Muscle of leg (tissue), 11 donors: ENCODE measurements around the gene MOGAT3. TPM values are rescaled to one million over a fixed set of nuclear protein-coding genes. Genes with fewer than 3 reads are reported as not detected.

ENCODE experiments used
- DNase-seq: peaks from one replicate; pipeline ENCODE4 v3.0.0; 2013
- H3K27ac ChIP-seq: one replicate; pipeline ENCODE4 v1.5.1; 2013; ENCODE audit warnings: mild to moderate bottlenecking, low read length, control low read depth
- H3K27me3 ChIP-seq: one replicate; pipeline ENCODE4 v1.6.1; 2013; ENCODE audit warnings: low read length; ENCODE audit not compliant: control insufficient read depth, insufficient read depth
- H3K36me3 ChIP-seq: one replicate; pipeline ENCODE4 v1.6.1; 2013; ENCODE audit warnings: low read length; ENCODE audit not compliant: control insufficient read depth, insufficient read depth
- H3K4me1 ChIP-seq: one replicate; pipeline ENCODE4 v1.6.1; 2013; ENCODE audit warnings: low read length; ENCODE audit not compliant: control insufficient read depth, insufficient read depth
- H3K4me3 ChIP-seq: one replicate; pipeline ENCODE4 v1.5.1; 2013; ENCODE audit warnings: low read length, control low read depth
- H3K9me3 ChIP-seq: replicated peaks from 2 replicates; pipeline ENCODE4 v1.6.1; 2013; ENCODE audit warnings: low read depth, low read length; ENCODE audit not compliant: control insufficient read depth
- WGBS: methylation state at CpG from one replicate; pipeline ENCODE4 v1.1.5; 2013; ENCODE audit warnings: missing lambda C conversion rate; ENCODE audit not compliant: insufficient coverage; 5-methylcytosine and 5-hydroxymethylcytosine counted together
- polyA plus RNA-seq, 8 donors: library from polyadenylated mRNA; unstranded; fragments of 120-200 nt; gene quantifications; one replicate each; pipeline versions ENCODE4 v1.2.1 to v1.2.3, GENCODE V29; 2013; ENCODE audit warnings: inconsistent platforms in 1 of 8, low replicate concordance in 1 of 8; ENCODE audit not compliant: insufficient read length in 8 of 8, insufficient read depth in 1 of 8
- total RNA-seq: library from RNA; stranded (reverse); fragments of 120-200 nt; gene quantifications from one replicate; pipeline ENCODE4 v1.2.4, GENCODE V29; 2013

The MOGAT3 gene
- total and polyA plus RNA-seq, 9 donors, result 0.10 to 2.4 (median 0.51) TPM; not detected in 6

DNA sequence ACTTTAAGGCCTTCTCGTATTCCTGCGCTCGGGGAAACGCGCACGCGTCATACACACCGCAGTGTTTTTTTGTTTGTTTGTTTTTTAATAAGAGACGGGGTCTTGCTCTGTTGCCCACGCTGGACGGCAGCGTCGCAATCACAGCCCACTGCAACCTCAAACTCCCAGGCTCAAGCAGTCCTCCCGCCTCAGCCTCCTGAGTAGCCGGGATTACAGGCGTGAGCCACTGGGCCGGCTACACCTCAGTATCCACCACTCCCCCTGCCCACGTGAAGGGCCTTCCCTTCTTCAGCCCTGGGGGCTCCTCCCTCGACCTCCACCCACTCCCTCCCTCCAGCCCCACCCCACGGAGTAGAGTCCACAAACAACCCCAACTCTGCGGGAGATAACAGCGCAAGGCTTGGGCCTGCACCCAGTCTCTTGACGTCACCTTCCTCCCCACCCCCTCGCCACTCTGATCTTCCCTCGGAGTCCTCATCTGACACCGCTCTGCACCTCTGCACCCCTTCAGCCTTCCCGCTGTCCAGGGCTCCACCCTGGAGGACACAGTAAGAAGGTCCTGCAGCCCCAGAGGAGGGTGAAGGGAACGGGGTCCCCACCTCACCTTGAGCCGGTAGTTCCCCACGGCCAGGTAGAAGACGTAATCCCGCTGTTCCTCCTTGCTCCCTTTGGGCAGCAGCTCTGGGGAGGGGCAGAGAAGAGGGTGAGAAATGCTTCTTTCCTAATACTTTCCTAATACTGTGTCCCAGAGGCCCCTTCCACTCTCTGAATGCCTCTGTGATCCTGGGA is 39.6 kb upstream of the MOGAT3 start:
- no peak for DNase-seq
- WGBS, result 88% methylated on average over 25 of the region's 32 CpGs
- Histone ChIP-seq H3K4me1 (peaks cover 49% of the 10 kb centered on the region), H3K27me3 (no peaks in the 10 kb centered on the region), H3K9me3 (no peaks in the 10 kb centered on the region), H3K4me3 (no peak overlapping the region), H3K27ac (no peak overlapping the region), H3K36me3 (peaks cover 50% of the 10 kb centered on the region)

GRCh38 chr7:101239951-101240220 is 39.0 kb upstream of the MOGAT3 start:
- Histone ChIP-seq H3K9me3 (no peaks in the 10 kb centered on the region), H3K4me1 (peaks cover 45% of the 10 kb centered on the region), H3K27me3 (no peaks in the 10 kb centered on the region), H3K36me3 (peaks cover 53% of the 10 kb centered on the region), H3K27ac (no peak overlapping the region), H3K4me3 (no peak overlapping the region)
- DNase-seq, result no peak
- WGBS, result 92% methylated on average over 6 of the region's 9 CpGs

DNA sequence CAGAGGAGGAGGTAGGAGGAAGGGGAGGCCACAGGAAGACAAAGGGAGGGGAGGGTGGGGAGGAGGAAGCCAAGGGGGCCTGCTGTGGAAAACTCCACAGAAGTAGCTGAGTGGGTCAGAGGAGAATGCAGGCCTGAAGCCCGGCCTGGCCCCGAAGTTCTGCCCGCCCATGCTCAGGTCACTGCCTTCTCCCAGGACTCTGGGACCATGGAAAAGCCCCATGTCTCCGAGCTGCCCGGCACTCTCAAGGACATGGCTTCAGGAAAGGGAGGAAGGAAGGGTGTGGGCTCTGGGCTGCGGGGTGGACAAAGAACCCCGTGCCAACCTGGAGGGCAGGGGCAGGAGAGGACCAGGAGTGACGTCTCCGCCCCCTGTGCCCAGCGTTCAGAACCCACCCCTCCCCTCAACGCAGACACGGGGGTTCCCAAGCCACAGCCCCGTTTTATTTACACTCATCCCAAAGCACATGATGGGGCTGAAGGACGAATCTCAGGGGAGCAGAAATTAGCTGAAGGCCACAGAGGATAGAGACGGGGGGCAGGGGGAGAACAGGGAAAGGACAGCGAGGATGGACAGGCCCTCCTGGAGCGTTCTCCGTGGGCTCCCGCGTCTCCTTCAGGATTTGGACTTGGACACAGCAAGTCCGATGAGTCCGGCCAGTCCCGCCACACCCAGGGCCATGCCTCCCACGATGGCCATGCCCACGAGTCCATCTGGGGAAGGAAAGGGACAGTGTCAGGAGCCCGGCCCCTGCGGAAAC is 38.5 kb upstream of the MOGAT3 start:
- Histone ChIP-seq H3K4me1 (peaks cover 45% of the 10 kb centered on the region), H3K9me3 (no peaks in the 10 kb centered on the region), H3K27ac (peak overlapping the region; percentile 90), H3K27me3 (no peaks in the 10 kb centered on the region), H3K4me3 (no peak overlapping the region), H3K36me3 (peaks cover 55% of the 10 kb centered on the region)
- WGBS, result 85% methylated on average over 13 of the region's 27 CpGs
- DNase-seq, result peak; percentile 48

DNA sequence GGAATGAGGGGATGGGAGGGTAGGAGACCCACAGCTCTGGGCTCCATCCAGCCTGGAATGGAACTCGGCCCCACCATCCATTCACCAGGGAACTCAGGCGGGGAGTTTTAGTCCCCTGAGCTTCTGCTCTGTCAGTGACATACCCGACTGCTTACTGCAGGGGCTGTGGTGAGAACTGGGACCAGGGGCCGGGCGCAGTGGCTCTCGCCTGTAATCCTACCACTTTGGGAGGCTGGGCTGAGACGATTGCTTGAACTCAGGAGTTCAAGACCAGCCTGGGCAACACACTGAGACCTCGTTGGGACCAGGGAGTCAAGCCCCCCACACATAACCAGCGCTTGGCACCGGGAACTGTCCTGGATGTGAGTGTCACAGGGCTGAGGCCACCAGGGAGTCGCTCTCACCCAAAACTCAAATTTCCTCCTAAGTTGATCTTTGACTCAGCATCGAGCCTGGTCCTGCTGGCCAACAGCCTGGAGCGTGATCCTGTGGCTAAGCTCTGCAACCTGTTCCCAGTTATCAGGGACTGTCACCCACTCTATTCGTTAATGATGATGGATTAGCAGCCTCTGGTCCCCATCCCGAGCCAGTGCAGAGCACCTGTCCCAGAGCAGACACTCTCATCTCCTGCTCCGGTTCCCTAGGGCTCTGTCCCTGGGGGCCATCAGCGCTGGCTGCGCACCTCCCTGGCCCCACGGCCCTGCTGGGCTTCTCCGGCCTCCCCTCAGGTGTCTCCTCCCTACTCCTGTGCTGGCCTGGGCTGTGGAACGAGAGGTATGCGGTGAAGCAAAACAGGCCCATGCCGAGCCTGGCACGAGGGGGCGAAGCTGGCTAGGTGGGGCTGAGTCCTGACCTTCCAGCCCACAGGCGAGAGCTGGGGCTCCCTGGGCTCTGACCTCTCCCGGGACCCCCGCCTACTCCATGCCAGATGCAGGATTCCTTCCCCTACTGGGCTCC is 37.7 kb upstream of the MOGAT3 start:
- Histone ChIP-seq H3K9me3 (no peaks in the 10 kb centered on the region), H3K4me1 (peaks cover 39% of the 10 kb centered on the region), H3K4me3 (no peak overlapping the region), H3K27me3 (no peaks in the 10 kb centered on the region), H3K27ac (peak overlapping the region; percentile 90), H3K36me3 (peaks cover 52% of the 10 kb centered on the region)
- DNase-seq, result no peak
- WGBS, result 56% methylated on average over 16 of the region's 28 CpGs

GRCh38 chr7:101237206-101238067 is 36.6 kb upstream of the MOGAT3 start, which contains the start of gene CLDN15:
Gene CLDN15 (minus strand): TSS chr7:101237802. CDS start chr7:101237581, 221 bp downstream.
- no peaks in the 10 kb centered on the region for H3K9me3 ChIP-seq
- no peaks in the 10 kb centered on the region for H3K27me3 ChIP-seq
- DNase-seq, result peak; percentile 87
- 28% methylated on average over 10 of the region's 31 CpGs for WGBS
- H3K4me1 ChIP-seq, result peaks cover 38% of the 10 kb centered on the region
- peaks cover 51% of the 10 kb centered on the region for H3K36me3 ChIP-seq
- H3K27ac ChIP-seq, result peak within 1 kb of the TSS; percentile 90
- H3K4me3 ChIP-seq, result no peak within 1 kb of the TSS

DNA sequence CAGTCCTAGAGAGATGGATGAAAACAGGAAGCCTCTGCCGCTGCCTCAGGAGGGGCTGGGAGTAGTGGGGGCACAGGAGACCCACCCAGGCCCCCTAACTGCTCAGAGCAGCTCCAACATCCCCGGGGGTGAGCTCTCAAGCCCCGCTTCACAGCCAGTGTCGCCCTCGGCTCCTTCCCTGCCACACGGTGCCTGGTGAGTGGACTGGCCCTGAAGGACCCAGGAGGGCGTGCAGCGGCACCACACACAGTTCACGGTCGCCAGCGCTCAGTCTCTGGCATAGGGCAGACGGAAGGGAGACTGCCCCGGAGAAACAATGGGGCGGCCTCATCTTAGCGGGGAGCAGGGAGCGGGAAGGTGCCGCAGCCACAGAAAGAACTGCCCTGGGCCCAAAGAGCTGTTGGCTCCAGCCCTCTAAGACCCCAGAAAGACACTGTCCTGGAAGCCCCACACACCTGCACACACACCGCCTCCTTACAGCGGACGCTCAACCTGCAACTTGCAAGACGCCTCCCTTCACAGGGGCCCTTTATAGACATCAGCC is 35.5 kb upstream of the MOGAT3 start:
- H3K9me3 ChIP-seq, result no peaks in the 10 kb centered on the region
- H3K27ac ChIP-seq, result no peak overlapping the region
- WGBS, result 80% methylated on average over 7 of the region's 21 CpGs
- H3K36me3 ChIP-seq, result peaks cover 44% of the 10 kb centered on the region
- no peak for DNase-seq
- no peaks in the 10 kb centered on the region for H3K27me3 ChIP-seq
- H3K4me1 ChIP-seq, result peaks cover 44% of the 10 kb centered on the region
- H3K4me3 ChIP-seq, result no peak overlapping the region

- Histone ChIP-seq H3K4me1 (peaks cover 44% of the 10 kb centered on the region), H3K27ac (no peak overlapping the region), H3K36me3 (peaks cover 38% of the 10 kb centered on the region), H3K9me3 (no peaks in the 10 kb centered on the region), H3K4me3 (no peak overlapping the region), H3K27me3 (no peaks in the 10 kb centered on the region)
- no CpG with 5 or more reads among the region's 9 CpGs for WGBS
- no peak for DNase-seq
These were observed 34.7 kb upstream of the MOGAT3 start for GRCh38 chr7:101235522-101235921.

GRCh38 chr7:101235050-101235449 is 34.2 kb upstream of the MOGAT3 start:
- no peak for DNase-seq
- Histone ChIP-seq H3K27me3 (no peaks in the 10 kb centered on the region), H3K27ac (no peak overlapping the region), H3K9me3 (no peaks in the 10 kb centered on the region), H3K36me3 (peaks cover 33% of the 10 kb centered on the region), H3K4me3 (no peak overlapping the region), H3K4me1 (peaks cover 43% of the 10 kb centered on the region)
- WGBS, result 70% methylated on average over 11 of the region's 11 CpGs

- no peak overlapping the region for H3K27ac ChIP-seq
- peaks cover 39% of the 10 kb centered on the region for H3K4me1 ChIP-seq
- H3K36me3 ChIP-seq, result peaks cover 32% of the 10 kb centered on the region
- H3K9me3 ChIP-seq, result no peaks in the 10 kb centered on the region
- H3K4me3 ChIP-seq, result no peak overlapping the region
- 84% methylated on average over 4 of the region's 5 CpGs for WGBS
- H3K27me3 ChIP-seq, result no peaks in the 10 kb centered on the region
- DNase-seq, result no peak
These were observed 33.8 kb upstream of the MOGAT3 start for GRCh38 chr7:101234636-101235035.
